CD4-positive, CD25-positive, alpha-beta regulatory T cell (primary cell): Measurements from ENCODE around the gene SART3. TPM values are rescaled to one million over a fixed set of nuclear protein-coding genes. Genes with fewer than 3 reads are reported as not detected.
"Not testable (repeated sequence)": the region's sequence is repeated elsewhere in the genome, so short reads cannot be mapped to it uniquely, and the experiment has no call there.

ENCODE experiments used
- ATAC-seq, 2 donors: fragments of 150-1000 bp; cut with Tn5 transposase; one replicate each; pipeline ENCODE4 v1.10.0; 2021; ENCODE audit warnings: low read depth in 2 of 2, moderate number of reproducible peaks in 2 of 2, moderate library complexity in 1 of 2
- DNase-seq, 3 donors: peaks; one replicate each; pipeline versions ENCODE4 v3.0.0 to v3.0.0-alpha.2; 2012 to 2022; ENCODE audit warnings: mixed read lengths in 1 of 3
- H3K27ac ChIP-seq: one replicate; pipeline ENCODE4 v1.7.0; 2013; ENCODE audit warnings: mild to moderate bottlenecking, low read length; ENCODE audit not compliant: insufficient read depth, poor library complexity, severe bottlenecking
- H3K27me3 ChIP-seq: one replicate; pipeline ENCODE4 v1.7.0; 2013; ENCODE audit warnings: low read length; ENCODE audit not compliant: control insufficient read depth, insufficient read depth
- H3K36me3 ChIP-seq: one replicate; pipeline ENCODE4 v1.7.0; 2013; ENCODE audit warnings: mild to moderate bottlenecking, low read length, moderate library complexity; ENCODE audit not compliant: control insufficient read depth, insufficient read depth
- H3K4me1 ChIP-seq: 2 replicates; pipeline ENCODE4 v1.7.0; 2013; ENCODE audit warnings: mild to moderate bottlenecking, low read length; ENCODE audit not compliant: insufficient read depth, control insufficient read depth, poor library complexity, severe bottlenecking
- H3K4me3 ChIP-seq: one replicate; pipeline ENCODE4 v1.7.0; 2013; ENCODE audit warnings: low read depth, mild to moderate bottlenecking, low read length, moderate library complexity
- H3K9me3 ChIP-seq, 2 experiments: 1 replicate in 1 of 2; 2 replicates in 1 of 2; pipeline ENCODE4 v1.7.0; 2013; ENCODE audit warnings: low read length in 2 of 2, mild to moderate bottlenecking in 1 of 2, moderate library complexity in 1 of 2; ENCODE audit not compliant: control insufficient read depth in 2 of 2
- H3K27ac Mint-ChIP-seq, 3 donors: one replicate each; pipeline ENCODE4 v1.8.0; 2020 to 2022; ENCODE audit warnings: mild to moderate bottlenecking in 3 of 3, mixed read lengths in 3 of 3, moderate library complexity in 2 of 3
- H3K27me3 Mint-ChIP-seq: one replicate; pipeline ENCODE4 v1.8.0; 2022; ENCODE audit warnings: mild to moderate bottlenecking, mixed read lengths
- H3K36me3 Mint-ChIP-seq: one replicate; pipeline ENCODE4 v1.8.0; 2020; ENCODE audit warnings: mixed read lengths
- H3K4me1 Mint-ChIP-seq, 4 donors: one replicate each; pipeline ENCODE4 v1.8.0; 2020 to 2022; ENCODE audit warnings: mixed read lengths in 4 of 4, mild to moderate bottlenecking in 1 of 4
- H3K4me3 Mint-ChIP-seq, 4 donors: one replicate each; pipeline ENCODE4 v1.8.0; 2020 to 2022; ENCODE audit warnings: mild to moderate bottlenecking in 4 of 4, mixed read lengths in 4 of 4, moderate library complexity in 3 of 4
- H3K9me3 Mint-ChIP-seq, 7 donors: one replicate each; pipeline ENCODE4 v1.8.0; 2020 to 2022; ENCODE audit warnings: mixed read lengths in 7 of 7, mild to moderate bottlenecking in 3 of 7, moderate library complexity in 2 of 7
- polyA plus RNA-seq, 4 donors: library from polyadenylated mRNA; unstranded; fragments of 300-500 nt; fragmentation: Illumina TruSeq; gene quantifications; one replicate each; pipeline ENCODE4 v1.2.3, GENCODE V29; 2021
- total RNA-seq: library from RNA; stranded (reverse); gene quantifications from one replicate; pipeline ENCODE4 v1.2.3, GENCODE V29; 2022

SART3 gene
- total and polyA plus RNA-seq, 5 donors from 2014 or later, result 25.3 to 107 (median 32.6) TPM

- DNase-seq (no peak), ATAC-seq (no peak)
- Histone ChIP-seq H3K4me1 (no peaks in the 10 kb centered on the region), H3K4me3 (no peak overlapping the region), H3K36me3 (no peaks in the 10 kb centered on the region), H3K27ac (no peak overlapping the region), H3K27me3 (no peaks in the 10 kb centered on the region), H3K9me3 (no peaks in the 10 kb centered on the region)
- no peaks in the 10 kb centered on the region for H3K4me1 Mint-ChIP-seq
- no peak overlapping the region for H3K27ac Mint-ChIP-seq
- peaks cover 40% of the 10 kb centered on the region for H3K27me3 Mint-ChIP-seq
- no peaks in the 10 kb centered on the region for H3K36me3 Mint-ChIP-seq
- peaks cover 0 to 6% (median 0%) of the 10 kb centered on the region in 7 donors for H3K9me3 Mint-ChIP-seq
- no peak overlapping the region for H3K4me3 Mint-ChIP-seq
These were observed 65.0 kb downstream of the SART3 start for GRCh38 chr12:108495823-108496579.

GRCh38 chr12:108495054-108495453, 65.9 kb downstream of the SART3 start:
- Histone ChIP-seq H3K36me3 (no peaks in the 10 kb centered on the region), H3K27me3 (no peaks in the 10 kb centered on the region), H3K4me1 (no peaks in the 10 kb centered on the region), H3K4me3 (no peak overlapping the region), H3K27ac (no peak overlapping the region), H3K9me3 (no peaks in the 10 kb centered on the region)
- no peak for ATAC-seq
- no peak overlapping the region for H3K27ac Mint-ChIP-seq
- no peak overlapping the region for H3K4me3 Mint-ChIP-seq
- H3K27me3 Mint-ChIP-seq, result peaks cover 40% of the 10 kb centered on the region
- peaks cover 0 to 5% (median 0%) of the 10 kb centered on the region in 7 donors for H3K9me3 Mint-ChIP-seq
- no peaks in the 10 kb centered on the region for H3K4me1 Mint-ChIP-seq
- peak in 1 of 3 donors; percentile 30 for DNase-seq
- H3K36me3 Mint-ChIP-seq, result no peaks in the 10 kb centered on the region

GRCh38 chr12:108491256-108491655, 69.7 kb downstream of the SART3 start:
- no peak for ATAC-seq
- no peaks in the 10 kb centered on the region for H3K36me3 Mint-ChIP-seq
- peaks cover 34% of the 10 kb centered on the region for H3K27me3 Mint-ChIP-seq
- Histone ChIP-seq H3K27me3 (no peaks in the 10 kb centered on the region), H3K4me3 (no peak overlapping the region), H3K36me3 (no peaks in the 10 kb centered on the region), H3K4me1 (no peaks in the 10 kb centered on the region), H3K9me3 (peaks cover 0 to 2% of the 10 kb centered on the region in 2 experiments), H3K27ac (no peak overlapping the region)
- peaks cover 0 to 8% (median 5%) of the 10 kb centered on the region in 7 donors for H3K9me3 Mint-ChIP-seq
- no peaks in the 10 kb centered on the region for H3K4me1 Mint-ChIP-seq
- no peak for DNase-seq
- no peak overlapping the region for H3K4me3 Mint-ChIP-seq
- H3K27ac Mint-ChIP-seq, result no peak overlapping the region

GRCh38 chr12:108487029-108487428, 73.9 kb downstream of the SART3 start:
- H3K27me3 Mint-ChIP-seq, result peaks cover 14% of the 10 kb centered on the region

GRCh38 chr12:108485371-108485770, 75.6 kb downstream of the SART3 start:
- not testable (repeated sequence) for H3K4me3 ChIP-seq, DNase-seq, H3K36me3 Mint-ChIP-seq, H3K27ac ChIP-seq, H3K4me3 Mint-ChIP-seq, H3K4me1 ChIP-seq, H3K27me3 Mint-ChIP-seq, H3K9me3 Mint-ChIP-seq, H3K27me3 ChIP-seq, H3K27ac Mint-ChIP-seq, H3K4me1 Mint-ChIP-seq, ATAC-seq, H3K36me3 ChIP-seq, H3K9me3 ChIP-seq

More at GRCh38 chr12:108487029-108487428, 73.9 kb downstream of the SART3 start:
- H3K4me3 ChIP-seq, H3K4me1 Mint-ChIP-seq, H3K4me1 ChIP-seq, H3K4me3 Mint-ChIP-seq, H3K36me3 Mint-ChIP-seq, DNase-seq, H3K36me3 ChIP-seq, ATAC-seq, H3K9me3 ChIP-seq, H3K27ac Mint-ChIP-seq, H3K27ac ChIP-seq, H3K9me3 Mint-ChIP-seq, H3K27me3 ChIP-seq: not testable (repeated sequence)

GRCh38 chr12:108484845-108485244, 76.1 kb downstream of the SART3 start:
- no peak overlapping the region for H3K4me3 ChIP-seq
- peaks cover 2% of the 10 kb centered on the region for H3K27me3 ChIP-seq
- H3K4me3 Mint-ChIP-seq, result no peak overlapping the region
- no peak for DNase-seq
- H3K27me3 Mint-ChIP-seq, result peaks cover 8% of the 10 kb centered on the region
- peaks cover 0 to 8% (median 2%) of the 10 kb centered on the region in 7 donors for H3K9me3 Mint-ChIP-seq
- no peaks in the 10 kb centered on the region for H3K4me1 ChIP-seq
- no peaks in the 10 kb centered on the region for H3K36me3 ChIP-seq
- no peak overlapping the region for H3K27ac ChIP-seq
- no peaks in the 10 kb centered on the region for H3K36me3 Mint-ChIP-seq
- no peaks in the 10 kb centered on the region for H3K4me1 Mint-ChIP-seq
- no peak overlapping the region for H3K27ac Mint-ChIP-seq
- H3K9me3 ChIP-seq, result peaks cover 0 to 2% of the 10 kb centered on the region in 2 experiments
- no peak for ATAC-seq

GRCh38 chr12:108484431-108484830, 76.5 kb downstream of the SART3 start:
- ATAC-seq (no peak), DNase-seq (no peak)
- Mint-ChIP-seq H3K4me1 (no peaks in the 10 kb centered on the region), H3K27ac (no peak overlapping the region), H3K4me3 (no peak overlapping the region), H3K36me3 (no peaks in the 10 kb centered on the region), H3K27me3 (peaks cover 8% of the 10 kb centered on the region), H3K9me3 (peaks cover 0 to 8% (median 2%) of the 10 kb centered on the region in 7 donors)
- H3K27me3 ChIP-seq, result peaks cover 3% of the 10 kb centered on the region
- H3K36me3 ChIP-seq, result no peaks in the 10 kb centered on the region
- H3K9me3 ChIP-seq, result peaks cover 0 to 2% of the 10 kb centered on the region in 2 experiments
- H3K4me3 ChIP-seq, result no peak overlapping the region
- no peak overlapping the region for H3K27ac ChIP-seq
- no peaks in the 10 kb centered on the region for H3K4me1 ChIP-seq
